ENCODE data around the gene GPR160.
"Not testable (repeated sequence)": the region's sequence is repeated elsewhere in the genome, so short reads cannot be mapped to it uniquely, and the experiment has no call there.

The GPR160 gene

GRCh38 chr3:170037463-170038433 is at the start of gene GPR160:
GPR160 (plus strand) TSS chr3:170037995; CDS start chr3:170083973, 45,978 bp downstream.
- peak; percentile 43 to 73 for DNase-seq (ENCODE audit: low read depth in 2 of 2)

- no peak for DNase-seq (ENCODE audit: low read depth in 2 of 2)
Observed at GRCh38 chr3:169990431-169990830, 47.4 kb upstream of the GPR160 start.

GRCh38 chr3:169992156-169992555 is 45.6 kb upstream of the GPR160 start:
- no peak for DNase-seq (ENCODE audit: low read depth in 2 of 2)

- DNase-seq (ENCODE audit: low read depth in 2 of 2), result no peak
Observed at GRCh38 chr3:169992781-169993180, 45.0 kb upstream of the GPR160 start.

- DNase-seq (ENCODE audit: low read depth in 2 of 2), result no peak
Observed at GRCh38 chr3:169993761-169994160, 44.0 kb upstream of the GPR160 start.

GRCh38 chr3:169996063-169996462 is 41.7 kb upstream of the GPR160 start:
- DNase-seq (ENCODE audit: low read depth in 2 of 2), result no peak

GRCh38 chr3:169998668-169999131 is 39.1 kb upstream of the GPR160 start:
- no peak for DNase-seq (ENCODE audit: low read depth in 2 of 2)

GRCh38 chr3:169999433-169999832 is 38.4 kb upstream of the GPR160 start:
- no peak for DNase-seq (ENCODE audit: low read depth in 2 of 2)

- no peak for DNase-seq (ENCODE audit: low read depth in 2 of 2)
Observed at GRCh38 chr3:170000051-170000450, 37.7 kb upstream of the GPR160 start.

GRCh38 chr3:170002231-170002630 is 35.6 kb upstream of the GPR160 start:
- DNase-seq (ENCODE audit: low read depth in 2 of 2), result no peak

GRCh38 chr3:170002879-170003278 is 34.9 kb upstream of the GPR160 start:
- no peak for DNase-seq (ENCODE audit: low read depth in 2 of 2)

GRCh38 chr3:170003881-170004356 is 33.9 kb upstream of the GPR160 start:
- DNase-seq (ENCODE audit: low read depth in 2 of 2), result no peak

GRCh38 chr3:170007031-170007663 is 30.6 kb upstream of the GPR160 start:
- DNase-seq (ENCODE audit: low read depth in 2 of 2), result no peak

GRCh38 chr3:170010498-170010897 is 27.3 kb upstream of the GPR160 start:
- DNase-seq (ENCODE audit: low read depth in 2 of 2), result no peak

GRCh38 chr3:170012683-170013400 is 25.0 kb upstream of the GPR160 start:
- no peak for DNase-seq (ENCODE audit: low read depth in 2 of 2)

GRCh38 chr3:170016057-170016456 is 21.7 kb upstream of the GPR160 start:
- DNase-seq (ENCODE audit: low read depth in 2 of 2), result no peak

- not testable (repeated sequence) for DNase-seq (ENCODE audit: low read depth in 2 of 2)
Observed at GRCh38 chr3:170019306-170019705, 18.5 kb upstream of the GPR160 start.

- no peak for DNase-seq (ENCODE audit: low read depth in 2 of 2)
Observed at GRCh38 chr3:170021083-170021482, 16.7 kb upstream of the GPR160 start.

- DNase-seq (ENCODE audit: low read depth in 2 of 2), result no peak
Observed at GRCh38 chr3:170022336-170022735, 15.5 kb upstream of the GPR160 start.

- no peak for DNase-seq (ENCODE audit: low read depth in 2 of 2)
Observed at GRCh38 chr3:170023165-170023564, 14.6 kb upstream of the GPR160 start.

- no peak for DNase-seq (ENCODE audit: low read depth in 2 of 2)
Observed at GRCh38 chr3:170024581-170024980, 13.2 kb upstream of the GPR160 start.

All from stimulated activated CD4-positive, alpha-beta T cell treated with anti-CD3 and anti-CD28 coated beads, Interleukin-1b, Interleukin-23, amount 100 ng/mL, for 1 hour (primary cell).